H54 (cell line): ENCODE results near the gene CMPK2.
"Not testable (repeated sequence)": the region's sequence is repeated elsewhere in the genome, so short reads cannot be mapped to it uniquely, and the experiment has no call there.

Experiments used
- DNase-seq: peaks from one replicate; pipeline ENCODE4 v3.0.0; 2011; ENCODE audit warnings: low spot score, mixed read lengths; ENCODE audit not compliant: insufficient read length
- FAIRE-seq: peaks from 3 replicates; lab custom pipeline; 2011; peaks lifted over from hg19 to GRCh38; lab: Jason Lieb, UNC
- POLR2A ChIP-seq: IDR thresholded peaks from 2 replicates; pipeline ENCODE4 v1.6.1; 2011; ENCODE audit warnings: low read depth, mild to moderate bottlenecking, low read length

The CMPK2 gene

DNA sequence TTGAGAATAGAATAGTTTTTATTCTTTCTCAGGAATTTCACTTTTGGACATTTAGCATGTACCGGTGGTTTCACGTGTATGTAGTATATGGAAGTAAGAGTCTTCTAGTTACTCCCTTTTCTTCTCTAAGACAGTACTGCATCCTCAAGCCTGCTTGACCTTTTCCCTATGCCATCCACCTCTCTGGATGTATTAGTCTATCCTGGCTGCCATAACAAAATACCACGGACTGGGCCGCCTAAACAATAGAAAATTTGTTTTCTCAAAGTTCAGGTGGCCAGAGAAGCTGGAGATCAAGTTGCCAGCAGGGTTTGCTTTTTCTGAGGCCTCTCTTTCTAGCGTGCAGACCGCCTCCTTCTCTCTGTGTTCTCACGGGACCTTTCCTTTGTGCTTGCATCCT is 1.3 kb upstream of the CMPK2 start:
- DNase-seq = no peak
- no peak for FAIRE-seq
- no peak for TF ChIP-seq POLR2A

DNA sequence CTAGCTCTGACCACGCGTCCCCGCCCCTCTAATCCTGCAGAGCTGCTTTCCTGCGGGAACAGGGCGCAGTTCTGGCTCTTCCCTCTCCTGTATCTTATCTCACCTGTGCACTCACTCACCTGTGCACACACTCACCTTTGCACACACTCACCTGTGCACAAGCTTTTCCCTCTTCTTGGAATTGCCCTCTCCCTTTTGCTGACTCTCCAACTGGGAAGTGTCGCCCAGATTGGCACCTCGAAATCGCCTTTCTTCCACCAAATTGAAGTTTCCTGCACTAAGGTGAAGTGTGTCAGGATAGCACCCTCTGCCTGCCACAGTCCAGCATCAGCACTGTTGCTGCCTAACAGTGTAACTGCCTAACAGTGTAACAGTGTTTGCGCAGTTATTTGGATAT is 566 bp upstream of the CMPK2 start:
- no peak for DNase-seq
- TF ChIP-seq POLR2A = no peak
- no peak for FAIRE-seq

GRCh38 chr2:6864923-6865345 is 773 bp downstream of the CMPK2 start:
- no peak for TF ChIP-seq POLR2A
- FAIRE-seq = no peak

DNA sequence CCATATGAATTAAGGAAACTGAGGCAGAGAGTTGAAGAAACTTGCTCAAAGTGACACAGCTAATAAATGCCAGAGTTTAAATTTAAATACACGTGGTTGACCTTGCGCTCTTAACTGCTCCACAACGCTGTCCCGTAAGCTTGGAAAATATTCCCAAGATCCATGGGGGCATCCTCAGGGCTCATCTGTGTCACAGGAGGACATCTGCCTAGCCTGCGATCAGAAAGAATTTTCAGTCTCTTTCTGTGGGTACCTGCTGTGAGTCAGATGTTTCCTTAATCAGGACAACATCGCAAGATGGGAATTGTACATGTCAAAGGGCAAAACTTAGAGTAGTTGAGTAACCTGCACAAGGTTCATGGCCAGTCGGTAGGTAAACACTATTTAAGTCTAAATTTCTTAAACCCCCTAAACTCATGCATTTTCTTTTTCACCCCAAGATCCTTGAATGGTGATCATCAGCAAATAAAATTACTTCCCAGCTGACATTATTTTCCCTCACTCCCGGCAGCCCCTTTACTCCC is 1.4 kb downstream of the CMPK2 start:
- DNase-seq (no peak), FAIRE-seq (no peak)
- TF ChIP-seq POLR2A = no peak

More at GRCh38 chr2:6864923-6865345, 773 bp downstream of the CMPK2 start:
- DNase-seq = no peak

DNA sequence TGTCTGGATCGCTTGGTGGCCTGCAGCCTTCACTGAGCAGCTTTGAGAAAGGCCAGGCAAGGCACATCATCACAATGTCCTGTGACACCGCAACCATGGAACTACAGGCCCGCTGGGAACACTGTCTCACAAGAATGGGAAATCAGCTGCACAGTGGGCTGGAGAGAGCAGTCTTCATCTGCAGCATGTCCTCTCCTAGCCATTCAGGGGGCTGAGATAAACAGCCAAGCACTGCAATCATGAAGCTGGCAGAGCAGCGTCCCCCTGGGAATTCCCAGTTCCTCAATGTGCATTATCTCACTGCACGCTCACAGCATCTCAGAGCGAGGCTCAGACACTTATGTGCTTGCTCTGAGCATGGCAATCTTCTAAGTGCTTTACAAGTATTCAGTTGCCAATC is 1.9 kb downstream of the CMPK2 start:
- no peak for FAIRE-seq
- no peak for DNase-seq
- no peak for TF ChIP-seq POLR2A

- FAIRE-seq (no peak), DNase-seq (no peak)
- TF ChIP-seq POLR2A = no peak
Observed at GRCh38 chr2:6860296-6860695, 5.4 kb downstream of the CMPK2 start.

- not testable (repeated sequence) for DNase-seq, FAIRE-seq
Observed at GRCh38 chr2:6858466-6859027, 7.2 kb downstream of the CMPK2 start.

GRCh38 chr2:6856548-6856920 is 9.2 kb downstream of the CMPK2 start:
- DNase-seq (no peak), FAIRE-seq (no peak)
- no peak for TF ChIP-seq POLR2A

DNA sequence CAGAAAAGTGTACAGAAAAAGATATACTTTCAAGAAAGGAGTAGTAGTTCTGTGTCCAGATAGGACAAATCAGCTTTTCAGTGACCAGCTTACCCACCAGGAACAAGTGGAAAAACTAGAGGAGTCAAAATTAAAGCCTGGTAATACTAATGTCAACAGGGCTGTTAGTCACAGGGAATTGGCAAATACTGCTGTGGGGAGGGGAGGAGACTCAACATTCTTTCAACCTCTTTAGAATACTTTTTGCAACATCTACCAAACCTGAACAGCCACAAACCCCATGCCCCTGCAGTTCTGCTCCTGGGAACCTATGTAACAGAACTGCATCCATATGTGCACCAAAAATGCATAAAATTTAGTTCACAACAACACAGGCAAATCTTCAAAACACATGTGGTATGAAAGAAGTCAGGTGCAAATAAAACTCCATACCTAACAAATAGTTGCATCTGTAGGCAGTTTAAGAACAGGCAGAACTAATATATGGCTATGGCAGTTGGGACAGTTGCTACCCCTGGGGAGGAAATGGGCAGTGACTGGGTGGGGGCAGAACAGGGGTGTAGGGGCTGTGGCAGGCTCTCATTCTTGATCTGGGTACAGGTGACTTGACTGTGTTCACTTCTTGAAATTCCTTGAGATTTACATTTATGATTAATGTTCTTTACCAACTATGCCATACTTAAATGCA is 9.7 kb downstream of the CMPK2 start:
- no peak for FAIRE-seq
- no peak for DNase-seq
- TF ChIP-seq POLR2A = no peak

GRCh38 chr2:6854416-6854815 is 11.3 kb downstream of the CMPK2 start:
- no peak for FAIRE-seq
- DNase-seq = no peak
- no peak for TF ChIP-seq POLR2A

- no peak for TF ChIP-seq POLR2A
- no peak for DNase-seq
- FAIRE-seq = no peak
Observed at GRCh38 chr2:6852195-6852594, 13.5 kb downstream of the CMPK2 start.

DNA sequence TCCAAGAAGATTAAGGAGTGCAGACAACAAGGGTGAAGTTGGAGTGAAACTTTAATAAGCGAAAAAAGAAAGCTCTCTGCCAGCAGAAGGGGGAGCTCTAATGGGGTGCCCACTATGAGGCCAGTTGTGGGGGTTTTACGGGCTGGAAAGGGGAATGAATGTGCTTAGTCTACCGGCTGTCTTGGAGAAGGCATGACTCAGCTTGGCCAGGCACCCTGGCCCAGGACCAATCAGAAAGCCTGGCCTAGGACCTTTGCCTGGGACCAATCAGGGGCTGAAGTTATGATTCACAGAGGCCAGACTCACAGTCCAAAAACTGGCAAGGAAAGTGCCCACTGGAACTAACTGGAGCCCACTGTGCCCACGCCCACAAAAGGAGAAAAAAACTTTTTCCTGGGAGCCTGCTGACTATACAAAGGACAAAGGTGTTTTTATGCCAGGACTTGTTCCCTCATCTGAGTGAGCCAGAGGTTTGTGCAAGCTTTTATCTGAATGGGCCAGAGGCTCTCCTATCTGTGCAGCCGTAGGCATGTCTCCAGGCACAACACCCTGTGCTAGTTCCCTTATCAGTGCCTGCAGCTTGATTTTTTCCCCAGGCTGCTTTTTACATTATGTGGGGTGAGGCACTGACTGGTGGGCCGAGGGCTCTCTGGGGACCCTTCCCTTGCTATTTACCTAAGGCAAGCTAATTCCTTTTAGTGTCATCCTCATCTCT is 18.6 kb downstream of the CMPK2 start:
- FAIRE-seq (no peak), DNase-seq (no peak)
- TF ChIP-seq POLR2A = no peak

- no peak for TF ChIP-seq POLR2A
- DNase-seq = no peak
- no peak for FAIRE-seq
Observed at GRCh38 chr2:6846540-6846939, 19.2 kb downstream of the CMPK2 start.

DNA sequence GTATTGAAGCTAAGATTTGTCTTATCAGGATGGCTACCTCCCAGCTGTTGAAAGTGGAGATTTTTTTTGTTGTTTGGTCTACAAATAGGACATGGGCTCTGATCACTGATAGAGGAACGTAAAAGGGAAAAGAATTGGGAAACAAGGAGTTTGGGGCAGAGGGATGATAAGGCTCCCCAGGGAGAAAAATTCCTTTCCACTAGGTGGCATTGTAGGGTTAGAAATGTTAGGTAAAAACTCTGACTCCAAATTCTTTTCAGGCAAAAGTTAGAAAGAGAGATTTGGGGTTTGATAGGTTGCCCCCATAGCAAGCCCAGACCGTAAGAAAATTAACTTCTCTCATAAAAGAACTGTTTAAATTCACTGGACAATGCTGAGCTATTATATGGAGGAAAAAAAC is 19.8 kb downstream of the CMPK2 start:
- TF ChIP-seq POLR2A = no peak
- FAIRE-seq (no peak), DNase-seq (no peak)
